ENCODE measurements around the gene SMARCE1.

Gene SMARCE1

GRCh38 chr17:40647624-40648383 lies at the start of gene SMARCE1:
SMARCE1 (minus strand) TSS chr17:40647818; CDS start chr17:40645802, 2,016 bp downstream.
- peak; percentile 53 for DNase-seq (ENCODE audit: low read depth)

DNA sequence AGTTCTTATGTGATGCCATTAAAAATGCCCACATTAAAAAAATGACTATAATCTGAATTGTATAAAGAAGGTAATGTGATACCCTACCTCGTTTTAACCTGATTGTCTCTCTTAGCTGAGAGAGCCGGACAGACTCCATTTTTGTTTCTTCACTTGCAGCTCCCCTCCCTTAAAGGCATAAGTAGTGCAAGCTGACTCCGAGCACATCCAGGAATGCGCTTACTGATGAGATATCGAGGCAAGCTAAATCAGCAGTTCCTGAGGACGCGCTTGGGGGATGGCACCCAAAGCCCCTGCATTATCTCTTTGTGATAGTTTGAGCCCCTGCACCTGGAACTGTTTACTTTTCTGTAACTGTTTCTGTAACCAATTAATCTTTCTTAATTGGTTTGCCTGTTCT lies 49.7 kb upstream of the SMARCE1 start:
- no peak for DNase-seq (ENCODE audit: low read depth)

DNA sequence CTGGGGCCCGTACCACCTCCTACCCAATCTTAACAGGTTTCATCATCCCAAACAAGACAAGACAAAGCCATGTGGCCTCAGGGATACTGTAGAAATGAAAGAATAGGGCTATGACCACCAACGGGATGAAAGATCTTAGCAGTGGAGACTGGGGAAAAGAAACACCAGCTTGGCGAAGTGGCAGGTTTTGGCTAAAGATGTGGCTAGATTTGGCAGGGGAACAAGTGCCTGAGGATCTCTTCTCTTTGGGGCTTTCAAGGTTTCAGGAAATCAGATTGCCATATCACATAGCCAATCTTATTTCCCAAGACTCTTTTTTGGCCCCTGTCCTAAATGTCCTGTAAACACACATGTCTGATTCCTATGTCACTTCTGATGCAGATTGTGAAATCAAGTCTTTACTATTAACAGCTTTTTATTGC lies 49.0 kb upstream of the SMARCE1 start:
- DNase-seq (ENCODE audit: low read depth), result no peak

- no peak for DNase-seq (ENCODE audit: low read depth)
These were observed 48.4 kb upstream of the SMARCE1 start for GRCh38 chr17:40695874-40696472.

DNA sequence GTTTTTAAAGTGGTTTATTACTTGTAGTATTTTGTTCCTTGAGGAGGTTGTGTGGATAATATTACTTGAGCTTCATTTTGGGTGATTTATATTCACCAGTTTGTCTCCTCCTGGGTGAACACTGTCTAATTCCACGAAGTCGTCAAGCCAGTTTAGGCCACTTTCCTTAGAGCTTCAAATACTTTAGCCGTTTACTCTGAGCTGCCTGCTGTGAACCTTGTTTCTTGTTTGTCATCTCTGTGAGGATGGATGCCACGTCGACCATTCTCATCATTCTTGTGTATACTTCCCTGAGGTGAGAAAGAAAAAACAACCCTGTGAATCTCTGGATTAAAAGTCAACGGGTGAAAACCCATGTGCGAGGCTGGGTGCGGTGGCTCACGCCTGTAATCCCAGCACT lies 47.0 kb upstream of the SMARCE1 start:
- DNase-seq (ENCODE audit: low read depth), result no peak

GRCh38 chr17:40687106-40687505 lies 39.5 kb upstream of the SMARCE1 start:
- DNase-seq (ENCODE audit: low read depth), result no peak

DNA sequence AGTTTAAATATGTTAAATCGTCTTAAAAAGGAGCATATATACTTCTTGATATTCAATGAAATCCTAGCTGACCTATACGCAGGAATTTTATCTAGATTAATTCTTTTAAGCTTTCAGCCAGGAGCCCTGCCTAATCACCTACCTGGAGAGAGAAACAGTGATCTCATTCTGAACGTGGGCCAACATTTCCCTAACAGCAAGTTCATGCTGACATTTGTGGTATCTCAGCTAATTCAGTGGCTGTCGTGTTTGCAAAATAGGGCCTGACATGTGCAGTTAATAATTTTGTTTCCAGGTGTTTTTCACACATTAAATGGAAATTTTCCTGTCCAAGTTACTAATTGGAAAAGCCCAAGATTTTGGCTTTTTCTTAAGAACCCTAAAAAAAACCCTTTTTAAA lies 38.6 kb upstream of the SMARCE1 start:
- no peak for DNase-seq (ENCODE audit: low read depth)

- DNase-seq (ENCODE audit: low read depth), result no peak
These were observed 33.4 kb upstream of the SMARCE1 start for GRCh38 chr17:40680998-40681397.

DNA sequence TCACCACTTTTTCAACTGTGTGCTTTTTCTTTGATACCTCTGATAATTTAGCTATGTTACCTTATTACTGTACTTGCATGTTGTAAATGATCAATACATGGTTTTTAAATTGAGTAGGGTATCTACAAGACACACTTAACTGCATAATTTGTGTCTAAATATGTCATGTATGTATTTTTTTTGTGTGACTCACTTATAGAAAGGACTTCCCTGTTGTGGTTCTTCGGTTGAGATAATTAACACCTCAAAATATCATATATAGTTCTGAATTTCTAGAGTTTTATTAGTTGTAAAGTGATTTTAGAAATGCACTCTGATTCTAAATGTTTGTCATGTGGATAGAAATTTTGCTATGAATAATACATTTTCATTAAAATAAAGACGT lies 31.9 kb upstream of the SMARCE1 start:
- no peak for DNase-seq (ENCODE audit: low read depth)

- DNase-seq (ENCODE audit: low read depth), result no peak
These were observed 31.4 kb upstream of the SMARCE1 start for GRCh38 chr17:40678902-40679522.

GRCh38 chr17:40675905-40676304 lies 28.3 kb upstream of the SMARCE1 start:
- no peak for DNase-seq (ENCODE audit: low read depth)

- DNase-seq (ENCODE audit: low read depth), result no peak
These were observed 25.0 kb upstream of the SMARCE1 start for GRCh38 chr17:40672654-40673053.

DNA sequence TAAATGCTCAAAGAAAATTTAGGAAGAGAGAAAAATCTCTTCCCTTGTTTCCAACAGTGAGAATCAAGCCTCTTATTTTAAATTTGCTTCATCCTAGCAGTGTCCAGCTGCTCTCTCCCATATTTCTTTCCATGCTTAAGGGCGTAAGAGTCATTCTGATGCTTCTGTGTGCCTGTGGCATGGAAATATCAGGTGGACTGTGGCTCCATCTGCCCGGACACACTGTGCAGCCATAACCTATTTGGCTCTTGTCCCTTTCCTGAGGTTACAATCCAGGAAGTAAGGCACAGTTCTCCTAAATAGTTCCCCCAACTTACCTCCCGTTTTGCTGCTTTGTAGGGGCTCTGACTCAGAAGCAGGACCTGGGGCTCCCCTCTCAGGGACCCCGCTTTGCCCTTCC lies 23.7 kb upstream of the SMARCE1 start:
- DNase-seq (ENCODE audit: low read depth), result no peak

DNA sequence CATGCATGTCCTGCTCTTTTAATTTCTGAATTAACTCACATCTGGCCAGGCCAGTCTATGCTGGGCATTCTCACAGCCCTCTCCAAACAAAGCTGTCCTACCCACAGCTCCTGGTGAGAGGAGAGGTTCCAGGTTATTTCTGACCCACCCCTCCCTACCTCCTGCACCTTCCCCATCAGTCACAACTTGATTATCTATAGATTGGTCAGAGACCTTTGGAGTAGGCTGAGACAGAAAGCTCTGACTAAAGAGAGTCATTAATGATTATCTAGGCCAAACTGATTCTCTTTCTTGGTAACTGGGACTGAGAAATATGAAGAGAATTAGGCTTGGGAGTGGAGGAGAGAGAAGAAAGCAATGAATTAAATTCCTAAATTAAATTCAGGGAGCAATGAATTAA lies 18.7 kb upstream of the SMARCE1 start:
- DNase-seq (ENCODE audit: low read depth), result no peak

DNA sequence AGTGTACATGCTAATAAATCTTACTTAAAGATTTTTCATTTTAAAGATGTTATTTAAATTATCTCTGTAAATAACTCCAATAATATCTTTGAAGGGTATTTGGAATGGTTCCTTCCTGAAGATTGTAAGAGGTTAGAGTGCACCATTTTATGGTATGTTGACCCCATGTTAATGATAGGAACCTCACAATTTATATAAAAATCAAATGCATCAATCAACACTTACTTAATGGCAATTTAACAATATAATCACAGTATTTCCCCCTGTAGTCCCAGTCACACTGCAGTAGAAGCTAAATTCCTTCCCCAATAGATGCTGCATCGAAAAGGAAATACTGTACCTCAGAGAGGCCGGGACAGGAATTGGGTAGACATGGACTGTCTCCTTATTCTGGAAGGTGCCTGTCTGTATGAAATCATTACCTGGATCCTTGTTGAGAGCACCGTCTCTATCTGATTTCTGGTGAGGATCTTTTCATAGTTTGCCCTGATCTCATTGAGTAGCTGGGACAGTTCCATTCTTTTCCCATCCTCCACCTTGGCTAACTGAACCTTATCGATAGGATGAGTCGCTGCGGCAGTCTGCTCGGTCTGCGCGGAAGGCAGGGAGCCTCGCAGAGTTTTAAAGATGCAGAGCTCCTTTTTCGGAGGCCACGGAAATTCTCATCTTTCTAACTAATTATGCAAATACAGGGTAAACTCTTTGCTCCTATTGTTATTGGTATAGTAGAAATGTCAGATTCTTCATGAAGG lies 17.1 kb upstream of the SMARCE1 start, which contains the start of gene KRT222:
KRT222 (minus strand) TSS at position 596 of the 752 bp plus-strand sequence; CDS start at position 518, 78 bp downstream.
- DNase-seq (ENCODE audit: low read depth), result no peak

- DNase-seq (ENCODE audit: low read depth), result no peak
These were observed 15.6 kb upstream of the SMARCE1 start for GRCh38 chr17:40663252-40663651.

DNA sequence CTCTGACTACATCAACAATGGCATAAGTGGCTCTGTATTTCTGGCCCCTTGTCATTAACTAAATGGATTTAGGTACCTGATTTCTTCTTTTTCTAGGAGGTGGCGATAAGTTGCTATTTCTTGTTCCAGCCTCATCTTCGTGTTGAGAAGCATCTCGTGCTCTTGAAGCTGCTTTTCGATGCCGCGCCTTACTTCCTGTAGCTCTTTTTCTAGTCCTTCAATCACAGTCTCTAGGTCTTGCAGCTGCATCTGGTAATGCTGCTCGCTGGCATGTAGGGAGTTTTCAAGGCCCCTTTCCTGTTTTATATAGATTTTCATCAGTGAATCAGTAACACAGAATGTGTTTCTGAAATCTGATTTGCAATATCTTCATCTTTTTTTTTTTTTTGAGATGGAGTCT lies 12.3 kb upstream of the SMARCE1 start:
- no peak for DNase-seq (ENCODE audit: low read depth)

DNA sequence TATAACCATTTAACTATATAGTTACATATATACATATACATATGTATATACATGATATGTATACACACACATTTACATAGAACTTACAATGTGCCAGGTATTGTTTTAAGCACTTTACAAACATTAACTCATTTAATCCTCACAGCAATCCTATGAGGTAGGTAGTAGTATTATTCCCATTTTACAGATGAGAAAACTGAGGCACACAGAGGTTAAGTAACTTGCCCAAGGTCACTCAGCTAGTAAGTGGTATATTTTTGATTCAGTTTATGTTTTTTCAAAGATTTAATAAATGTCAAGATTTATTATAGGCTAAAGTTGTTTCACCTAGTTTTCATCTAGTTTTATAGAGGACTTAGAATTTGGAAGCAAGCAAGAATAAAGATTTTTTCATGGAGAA lies 10.8 kb upstream of the SMARCE1 start:
- no peak for DNase-seq (ENCODE audit: low read depth)

GRCh38 chr17:40651939-40652338 lies 4.3 kb upstream of the SMARCE1 start:
- no peak for DNase-seq (ENCODE audit: low read depth)

- no peak for DNase-seq (ENCODE audit: low read depth)
These were observed 858 bp upstream of the SMARCE1 start for GRCh38 chr17:40648384-40648968.

DNA sequence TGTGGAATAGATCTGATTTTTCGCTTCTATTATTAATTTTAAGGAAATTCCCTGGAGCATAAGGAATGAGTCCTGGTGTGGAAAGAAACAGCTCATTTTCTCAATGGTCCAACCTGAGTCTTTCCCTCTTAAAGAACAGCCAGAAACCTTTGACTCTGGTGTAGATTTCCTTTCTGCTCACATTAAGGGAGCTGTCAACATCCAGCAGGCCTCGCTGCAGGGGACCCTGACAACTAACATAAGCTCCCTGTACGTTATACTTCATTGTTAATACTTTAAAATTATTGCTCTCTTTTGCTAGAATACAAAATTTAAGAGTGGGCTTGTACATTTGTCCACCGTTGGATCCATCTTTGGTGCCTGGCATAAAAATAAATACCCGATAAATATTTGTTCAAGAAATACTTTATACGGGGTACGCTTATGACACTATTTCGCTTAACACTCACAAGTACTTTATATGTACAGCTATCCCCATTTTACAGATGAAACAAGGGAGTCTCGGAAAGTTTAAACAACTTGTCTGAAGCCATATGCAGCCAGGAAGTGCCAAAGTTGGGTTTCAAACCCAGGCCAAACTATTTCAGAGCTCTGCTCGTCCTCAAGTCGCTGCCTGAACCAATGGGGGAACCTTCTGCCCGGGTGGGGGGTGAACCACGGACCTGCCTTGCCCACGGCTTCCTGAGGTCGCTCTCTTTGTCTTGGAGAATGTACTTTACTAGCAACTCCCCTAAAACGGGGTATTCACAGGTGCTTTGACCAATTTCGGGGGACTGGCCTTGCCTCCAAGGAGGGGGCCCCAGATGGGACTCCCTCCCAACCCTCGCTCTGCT lies 611 bp downstream of the SMARCE1 start:
- DNase-seq (ENCODE audit: low read depth), result no peak
